HG02763 (cell line): ENCODE results near the gene HSPB1.
"Not testable (repeated sequence)": the region's sequence is repeated elsewhere in the genome, so short reads cannot be mapped to it uniquely, and the experiment has no call there.

Source experiments
- ATAC-seq: cut with Tn5 transposase; IDR thresholded peaks from one replicate; pipeline ENCODE4 v1.9.1; 2021; ENCODE audit warnings: mild to moderate bottlenecking, moderate library complexity; ENCODE audit not compliant: unreplicated experiment

Gene HSPB1

GRCh38 chr7:76281006-76281705, 21.3 kb upstream of the HSPB1 start:
- ATAC-seq, result no peak

- ATAC-seq, result no peak
These were observed 20.6 kb upstream of the HSPB1 start for GRCh38 chr7:76281706-76282343.

GRCh38 chr7:76282344-76283253, 19.9 kb upstream of the HSPB1 start:
- no peak for ATAC-seq

DNA sequence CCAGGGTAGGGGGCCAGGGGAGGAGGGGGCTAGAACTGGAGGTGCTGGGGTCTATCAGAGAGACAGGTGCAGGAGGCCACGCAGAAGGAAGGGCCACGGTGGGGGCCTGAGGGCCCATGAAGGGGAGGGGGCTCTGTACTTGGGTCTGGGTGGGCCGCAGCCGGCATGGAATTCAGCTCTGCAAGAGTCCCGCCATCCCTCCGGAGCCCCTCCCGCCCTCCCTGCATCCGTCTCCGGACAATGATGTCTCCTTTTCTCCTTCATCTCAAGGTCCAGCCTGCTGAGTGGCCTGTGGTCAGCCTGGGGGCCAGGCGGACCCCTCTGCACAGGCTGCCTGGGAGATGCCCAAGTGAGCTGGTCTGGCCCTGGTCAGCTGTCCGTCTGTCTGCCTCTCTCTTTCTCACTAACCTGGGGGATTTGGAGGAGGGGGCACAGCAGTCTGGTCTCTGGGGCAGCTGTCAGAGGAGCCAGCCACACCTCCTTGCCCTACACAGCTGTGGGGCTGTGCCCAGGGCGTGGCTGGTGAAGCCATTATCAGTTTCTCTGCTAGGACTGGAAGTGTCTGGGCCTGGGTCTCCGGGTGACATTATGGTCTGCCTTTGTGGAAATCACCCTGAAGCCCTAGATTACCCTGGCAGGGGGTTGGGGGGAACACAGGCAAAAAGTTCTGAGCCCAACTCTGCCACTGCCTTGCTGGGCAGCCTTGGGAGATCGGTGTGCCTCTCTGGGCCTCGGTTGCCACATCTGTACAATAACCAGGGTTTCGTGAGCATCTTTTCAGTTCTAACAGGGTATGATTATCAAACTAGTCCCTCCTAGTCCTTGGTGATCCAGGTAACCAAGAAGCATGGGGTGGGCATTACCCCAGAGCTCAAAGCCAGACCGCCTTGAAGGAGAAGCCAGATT, 19.0 kb upstream of the HSPB1 start:
- no peak for ATAC-seq

- no peak for ATAC-seq
These were observed 16.7 kb upstream of the HSPB1 start for GRCh38 chr7:76285604-76286374.

DNA sequence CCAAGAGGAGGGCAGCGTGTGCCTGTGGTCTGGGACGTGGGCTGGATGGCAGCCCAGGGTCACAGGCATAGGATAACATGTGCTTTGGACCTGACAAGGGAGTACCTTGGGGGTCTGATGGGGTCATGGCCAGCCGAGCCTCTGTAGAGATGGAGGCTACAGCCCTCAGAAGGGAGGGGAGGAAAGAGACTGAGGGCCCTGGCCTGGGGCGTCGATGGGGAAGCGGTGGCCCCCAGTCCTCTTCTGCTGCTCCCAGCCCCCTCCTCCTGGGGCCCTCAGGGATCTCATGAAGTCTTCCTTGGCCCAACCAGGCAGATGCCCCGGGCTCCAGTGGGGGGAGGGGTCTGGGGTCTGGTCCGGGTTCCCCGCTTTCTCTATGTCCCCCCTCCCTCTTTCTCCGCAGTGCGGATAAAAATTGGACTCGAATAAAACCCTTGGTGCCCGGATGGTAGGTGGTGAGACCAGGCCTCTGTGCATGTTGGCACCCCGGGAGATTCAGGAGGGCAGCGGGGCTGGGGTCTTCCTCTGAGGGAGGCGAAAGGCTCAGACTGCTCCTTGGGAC, 15.6 kb upstream of the HSPB1 start:
- no peak for ATAC-seq

GRCh38 chr7:76290847-76291350, 11.6 kb upstream of the HSPB1 start:
- not testable (repeated sequence) for ATAC-seq

- peak; percentile 82 for ATAC-seq
These were observed 10.9 kb upstream of the HSPB1 start for GRCh38 chr7:76291351-76292212.

DNA sequence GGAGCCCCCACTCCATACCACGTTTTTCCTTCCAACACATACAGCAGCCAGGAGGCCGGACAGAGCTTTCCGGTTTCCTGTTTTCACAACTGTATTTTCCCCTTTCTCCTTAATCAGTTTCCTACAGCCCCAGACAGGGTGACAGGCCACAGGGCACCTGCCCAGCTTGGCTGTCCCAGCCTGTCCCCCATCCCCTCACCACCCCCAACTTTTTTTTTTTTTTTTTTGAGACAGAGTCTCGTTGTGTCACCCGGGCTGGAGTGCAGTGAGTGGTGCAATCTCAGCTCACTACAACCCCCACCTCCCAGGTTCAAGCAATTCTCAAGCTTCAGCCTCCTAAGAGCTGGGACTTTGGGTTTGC, 10.3 kb upstream of the HSPB1 start:
- ATAC-seq, result no peak

- not testable (repeated sequence) for ATAC-seq
These were observed 9.6 kb upstream of the HSPB1 start for GRCh38 chr7:76292911-76293310.

DNA sequence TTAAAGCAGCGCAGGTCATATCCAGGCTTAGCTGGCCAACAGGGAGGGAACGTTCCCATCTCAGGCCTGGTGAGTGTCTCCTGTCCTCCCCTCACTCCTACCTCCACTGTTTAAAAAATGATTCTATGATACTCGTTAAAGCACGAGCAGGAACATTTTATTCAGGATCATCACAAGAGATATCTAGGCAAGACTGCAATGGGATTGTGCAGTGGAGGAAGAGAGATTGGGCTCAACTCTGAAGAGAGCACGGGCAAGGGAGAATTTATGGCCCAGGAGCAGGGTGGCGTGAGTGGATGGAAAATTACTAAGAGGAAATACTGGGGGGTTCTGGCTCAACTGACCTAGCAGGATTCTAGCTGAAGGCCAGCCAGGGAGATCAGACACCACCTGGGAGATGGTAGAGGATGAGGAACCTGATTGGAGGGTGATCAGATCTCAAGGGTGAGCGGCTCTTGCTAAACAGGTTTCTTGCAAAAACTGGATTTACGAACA, 9.0 kb upstream of the HSPB1 start:
- no peak for ATAC-seq

GRCh38 chr7:76294344-76295024, 8.0 kb upstream of the HSPB1 start:
- ATAC-seq, result no peak

- ATAC-seq, result no peak
These were observed 5.4 kb upstream of the HSPB1 start for GRCh38 chr7:76296743-76297740.

DNA sequence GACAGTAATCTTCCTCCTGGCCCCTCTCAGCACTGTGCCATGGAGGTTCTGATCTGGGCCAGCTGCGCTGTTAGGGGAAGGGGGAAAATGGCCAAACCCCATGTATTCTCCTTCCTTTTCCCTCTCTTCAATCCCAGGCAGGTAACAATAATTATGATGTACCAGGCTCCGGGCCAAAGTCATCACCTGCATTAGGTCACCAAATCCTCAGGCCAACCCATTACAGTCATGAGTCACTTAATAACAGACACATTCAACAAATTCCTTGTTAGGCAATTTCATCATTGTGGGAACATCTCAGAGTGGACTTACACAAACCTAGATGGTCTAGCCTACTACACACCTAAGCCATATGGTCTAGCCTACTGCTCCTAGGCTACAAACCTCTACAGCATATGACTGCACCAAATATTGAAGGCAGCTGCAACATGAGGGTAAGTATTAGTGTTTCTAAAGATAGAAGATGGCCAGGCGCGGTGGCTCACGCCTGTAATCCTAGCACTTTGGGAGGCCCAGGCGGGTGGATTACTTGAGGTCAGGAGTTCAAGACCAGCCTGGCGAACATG, 2.2 kb upstream of the HSPB1 start:
- no peak for ATAC-seq

- ATAC-seq, result no peak
These were observed 1.5 kb upstream of the HSPB1 start for GRCh38 chr7:76301000-76301399.
